T-helper 17 cell (primary cell): ENCODE measurements around the gene PLCG2. TPM values are rescaled to one million over a fixed set of nuclear protein-coding genes. Genes with fewer than 3 reads are reported as not detected.
"Not testable (repeated sequence)": the region's sequence is repeated elsewhere in the genome, so short reads cannot be mapped to it uniquely, and the experiment has no call there.

Experiments used
- ATAC-seq: fragments of 150-1000 bp; cut with Tn5 transposase; 2 replicates; pipeline ENCODE4 v1.10.0; 2021; ENCODE audit warnings: mild to moderate bottlenecking, moderate library complexity
- DNase-seq, 3 donors: peaks; one replicate each; pipeline versions ENCODE4 v3.0.0 to v3.0.0-alpha.2; 2020 to 2021
- H3K9me3 ChIP-seq: one replicate; pipeline ENCODE4 v1.7.0; 2013; ENCODE audit warnings: low read length, mild to moderate bottlenecking; ENCODE audit not compliant: control insufficient read depth, poor library complexity, severe bottlenecking
- H3K27ac Mint-ChIP-seq: one replicate; pipeline ENCODE4 v1.8.0; 2022; ENCODE audit warnings: mild to moderate bottlenecking, moderate library complexity, mixed read lengths
- H3K27me3 Mint-ChIP-seq: one replicate; pipeline ENCODE4 v1.8.0; 2022; ENCODE audit warnings: mixed read lengths
- H3K36me3 Mint-ChIP-seq: one replicate; pipeline ENCODE4 v1.8.0; 2022; ENCODE audit warnings: low read depth, mixed read lengths
- H3K4me1 Mint-ChIP-seq: one replicate; pipeline ENCODE4 v1.8.0; 2022; ENCODE audit warnings: mild to moderate bottlenecking, mixed read lengths
- H3K4me3 Mint-ChIP-seq: one replicate; pipeline ENCODE4 v1.8.0; 2022; ENCODE audit warnings: mild to moderate bottlenecking, moderate library complexity, mixed read lengths
- total RNA-seq, 4 donors: library from RNA in 2 of 4; stranded (reverse) in 2 of 4; gene quantifications; one replicate each; pipeline ENCODE4 v1.2.3 and lab custom pipeline; 2022 to 2026

Gene PLCG2
- total RNA-seq, 2 donors from 2014 or later: 4.2 to 16.2 TPM

- Mint-ChIP-seq H3K4me3 (no peak overlapping the region), H3K27ac (no peak overlapping the region), H3K4me1 (no peaks in the 10 kb centered on the region), H3K36me3 (no peaks in the 10 kb centered on the region), H3K27me3 (peaks cover 26% of the 10 kb centered on the region)
- no peaks in the 10 kb centered on the region for H3K9me3 ChIP-seq
- DNase-seq (no peak), ATAC-seq (no peak)
Measured at GRCh38 chr16:81786321-81786720, 7.2 kb downstream of the PLCG2 start.

GRCh38 chr16:81786868-81787267, 7.8 kb downstream of the PLCG2 start:
- H3K4me1 Mint-ChIP-seq: no peaks in the 10 kb centered on the region
- H3K9me3 ChIP-seq: no peaks in the 10 kb centered on the region
- H3K4me3 Mint-ChIP-seq: no peak overlapping the region
- DNase-seq: no peak
- no peak overlapping the region for H3K27ac Mint-ChIP-seq
- no peaks in the 10 kb centered on the region for H3K36me3 Mint-ChIP-seq
- ATAC-seq: no peak
- peaks cover 24% of the 10 kb centered on the region for H3K27me3 Mint-ChIP-seq

- H3K27me3 Mint-ChIP-seq: peaks cover 24% of the 10 kb centered on the region
- DNase-seq (no peak), ATAC-seq (no peak)
- H3K27ac Mint-ChIP-seq: no peak overlapping the region
- no peaks in the 10 kb centered on the region for H3K36me3 Mint-ChIP-seq
- no peak overlapping the region for H3K4me3 Mint-ChIP-seq
- no peaks in the 10 kb centered on the region for H3K4me1 Mint-ChIP-seq
- no peaks in the 10 kb centered on the region for H3K9me3 ChIP-seq
Measured at GRCh38 chr16:81787659-81788058, 8.6 kb downstream of the PLCG2 start.

- no peak overlapping the region for H3K4me3 Mint-ChIP-seq
- peaks cover 24% of the 10 kb centered on the region for H3K27me3 Mint-ChIP-seq
- H3K36me3 Mint-ChIP-seq: no peaks in the 10 kb centered on the region
- no peak for DNase-seq
- H3K27ac Mint-ChIP-seq: no peak overlapping the region
- H3K9me3 ChIP-seq: no peaks in the 10 kb centered on the region
- H3K4me1 Mint-ChIP-seq: peaks cover 2% of the 10 kb centered on the region
- no peak for ATAC-seq
Measured at GRCh38 chr16:81790277-81790676, 11.2 kb downstream of the PLCG2 start.

GRCh38 chr16:81790830-81791435, 11.8 kb downstream of the PLCG2 start:
- no peaks in the 10 kb centered on the region for H3K9me3 ChIP-seq
- Mint-ChIP-seq H3K36me3 (no peaks in the 10 kb centered on the region), H3K27ac (no peak overlapping the region), H3K27me3 (peaks cover 24% of the 10 kb centered on the region), H3K4me3 (no peak overlapping the region), H3K4me1 (peaks cover 2% of the 10 kb centered on the region)
- no peak for DNase-seq
- ATAC-seq: no peak

GRCh38 chr16:81792828-81793227, 13.7 kb downstream of the PLCG2 start:
- Mint-ChIP-seq H3K36me3 (no peaks in the 10 kb centered on the region), H3K4me3 (no peak overlapping the region), H3K27me3 (peaks cover 24% of the 10 kb centered on the region), H3K27ac (no peak overlapping the region), H3K4me1 (peaks cover 2% of the 10 kb centered on the region)
- no peak for DNase-seq
- H3K9me3 ChIP-seq: no peaks in the 10 kb centered on the region
- no peak for ATAC-seq

- ATAC-seq (no peak), DNase-seq (no peak)
- no peak overlapping the region for H3K4me3 Mint-ChIP-seq
- no peaks in the 10 kb centered on the region for H3K9me3 ChIP-seq
- H3K36me3 Mint-ChIP-seq: no peaks in the 10 kb centered on the region
- no peak overlapping the region for H3K27ac Mint-ChIP-seq
- peaks cover 8% of the 10 kb centered on the region for H3K4me1 Mint-ChIP-seq
- peaks cover 19% of the 10 kb centered on the region for H3K27me3 Mint-ChIP-seq
Measured at GRCh38 chr16:81795193-81795592, 16.1 kb downstream of the PLCG2 start.

GRCh38 chr16:81796035-81796434, 16.9 kb downstream of the PLCG2 start:
- H3K9me3 ChIP-seq: no peaks in the 10 kb centered on the region
- Mint-ChIP-seq H3K27ac (no peak overlapping the region), H3K27me3 (peaks cover 10% of the 10 kb centered on the region), H3K4me1 (peaks cover 8% of the 10 kb centered on the region), H3K4me3 (no peak overlapping the region), H3K36me3 (no peaks in the 10 kb centered on the region)
- DNase-seq (no peak), ATAC-seq (no peak)

- Mint-ChIP-seq H3K4me1 (peaks cover 8% of the 10 kb centered on the region), H3K4me3 (no peak overlapping the region)
Measured at GRCh38 chr16:81796583-81797346, 17.7 kb downstream of the PLCG2 start.

GRCh38 chr16:81797443-81797842, 18.4 kb downstream of the PLCG2 start:
- DNase-seq (no peak), ATAC-seq (peak; percentile 57)
- H3K27ac Mint-ChIP-seq: no peak overlapping the region
- no peaks in the 10 kb centered on the region for H3K36me3 Mint-ChIP-seq
- H3K4me3 Mint-ChIP-seq: no peak overlapping the region
- no peaks in the 10 kb centered on the region for H3K9me3 ChIP-seq
- peaks cover 8% of the 10 kb centered on the region for H3K4me1 Mint-ChIP-seq
- H3K27me3 Mint-ChIP-seq: peaks cover 10% of the 10 kb centered on the region

More at GRCh38 chr16:81796583-81797346, 17.7 kb downstream of the PLCG2 start:
- no peak overlapping the region for H3K27ac Mint-ChIP-seq
- H3K9me3 ChIP-seq: no peaks in the 10 kb centered on the region
- DNase-seq (no peak), ATAC-seq (no peak)
- no peaks in the 10 kb centered on the region for H3K36me3 Mint-ChIP-seq
- H3K27me3 Mint-ChIP-seq: peaks cover 10% of the 10 kb centered on the region

GRCh38 chr16:81798311-81799137, 19.4 kb downstream of the PLCG2 start:
- Mint-ChIP-seq H3K4me3 (no peak overlapping the region), H3K27me3 (peaks cover 9% of the 10 kb centered on the region), H3K27ac (peak overlapping the region; percentile 78), H3K36me3 (no peaks in the 10 kb centered on the region), H3K4me1 (peaks cover 8% of the 10 kb centered on the region)
- H3K9me3 ChIP-seq: no peaks in the 10 kb centered on the region
- peak; percentile 65 for ATAC-seq
- DNase-seq: no peak

- DNase-seq: no peak
Measured at GRCh38 chr16:81799138-81799504, 20.0 kb downstream of the PLCG2 start.

GRCh38 chr16:81801724-81802123, 22.6 kb downstream of the PLCG2 start:
- not testable (repeated sequence) for H3K27ac Mint-ChIP-seq, H3K4me1 Mint-ChIP-seq, H3K27me3 Mint-ChIP-seq, DNase-seq, H3K4me3 Mint-ChIP-seq, H3K9me3 ChIP-seq, ATAC-seq, H3K36me3 Mint-ChIP-seq

More at GRCh38 chr16:81799138-81799504, 20.0 kb downstream of the PLCG2 start:
- peaks cover 6% of the 10 kb centered on the region for H3K4me1 Mint-ChIP-seq
- no peaks in the 10 kb centered on the region for H3K36me3 Mint-ChIP-seq
- peaks cover 5% of the 10 kb centered on the region for H3K27me3 Mint-ChIP-seq
- H3K4me3 Mint-ChIP-seq: no peak overlapping the region
- no peaks in the 10 kb centered on the region for H3K9me3 ChIP-seq
- no peak overlapping the region for H3K27ac Mint-ChIP-seq
- no peak for ATAC-seq
